K562 (cell line): Measurements from ENCODE around the gene RARS1. TPM values are rescaled to one million over a fixed set of nuclear protein-coding genes. Genes with fewer than 3 reads are reported as not detected.

Experiments used
- ARID1B ChIP-seq: fragments of 450-650 bp; IDR thresholded peaks from 2 replicates; pipeline ENCODE4 v1.6.1; 2016; ENCODE audit warnings: antibody characterized with exemption, mild to moderate bottlenecking, inconsistent platforms
- ATF7 ChIP-seq: fragments of 450-650 bp; IDR thresholded peaks from 2 replicates; pipeline ENCODE4 v1.7.1; 2014; ENCODE audit warnings: mild to moderate bottlenecking, moderate library complexity
- CBFA2T2 ChIP-seq: fragments of 450-650 bp; conservative IDR thresholded peaks from 2 replicates; pipeline ENCODE4 v1.6.1; 2017; ENCODE audit warnings: mild to moderate bottlenecking
- CBFA2T3 ChIP-seq: fragments of 450-650 bp; IDR thresholded peaks from 2 replicates; pipeline ENCODE4 v1.6.1; 2017
- CEBPG ChIP-seq, 3 experiments: fragments of 200-800 bp in 1 of 3; sonication (Bioruptor generic) in 1 of 3; sonication (generic) in 1 of 3; formaldehyde crosslinking in 1 of 3; IDR thresholded peaks in 2 of 3; conservative IDR thresholded peaks in 1 of 3; 2 replicates each; pipeline versions ENCODE4 v1.6.1 to v1.8.0; 2016 to 2022; ENCODE audit warnings: missing compliant biosample characterization in 2 of 3, missing genetic modification characterization in 2 of 3, mild to moderate bottlenecking in 1 of 3, missing genetic modification reagents in 1 of 3
- DPF2 ChIP-seq: fragments of 450-650 bp; IDR thresholded peaks from 2 replicates; pipeline ENCODE4 v1.6.1; 2016
- E2F4 ChIP-seq: sonication (generic); formaldehyde crosslinking; IDR thresholded peaks from 2 replicates; pipeline ENCODE4 v1.8.0; 2022; ENCODE audit warnings: mild to moderate bottlenecking, low read depth, missing genetic modification reagents
- ELK3 ChIP-seq: fragments of 450-650 bp; formaldehyde crosslinking; IDR thresholded peaks from 2 replicates; pipeline ENCODE4 v1.4.0; 2020; ENCODE audit warnings: mild to moderate bottlenecking
- HNRNPH1 ChIP-seq: fragments of 200-400 bp; formaldehyde crosslinking; optimal IDR thresholded peaks from 2 replicates; pipeline ENCODE3; 2017; ENCODE audit warnings: low read depth, mild to moderate bottlenecking, low read length, moderate library complexity
- MYBL2 ChIP-seq, 2 experiments: fragments of 450-650 bp in 1 of 2; sonication (generic) in 1 of 2; formaldehyde crosslinking in 1 of 2; IDR thresholded peaks; 2 replicates each; pipeline versions ENCODE4 v1.6.1 to v1.8.1; 2017 to 2022; ENCODE audit warnings: borderline replicate concordance in 1 of 2, inconsistent platforms in 1 of 2, low read depth in 1 of 2, mild to moderate bottlenecking in 1 of 2, missing genetic modification reagents in 1 of 2, moderate library complexity in 1 of 2
- PRDM10 ChIP-seq: fragments of 450-650 bp; IDR thresholded peaks from 2 replicates; pipeline ENCODE4 v1.6.1; 2018; ENCODE audit not compliant: partially characterized antibody
- STAT5A ChIP-seq: IDR thresholded peaks from 2 replicates; pipeline ENCODE4 v1.6.1; 2012; ENCODE audit warnings: low read length, inconsistent platforms, borderline replicate concordance
- TEAD4 ChIP-seq, 2 experiments: sonication (generic) in 1 of 2; formaldehyde crosslinking in 1 of 2; IDR thresholded peaks; 2 replicates each; pipeline versions ENCODE4 v1.6.1 to v1.8.0; 2012 to 2022; ENCODE audit warnings: borderline replicate concordance in 1 of 2, inconsistent platforms in 1 of 2, low read length in 1 of 2, mild to moderate bottlenecking in 1 of 2, missing genetic modification reagents in 1 of 2
- VEZF1 ChIP-seq: fragments of 200-800 bp; sonication (Bioruptor generic); IDR thresholded peaks from 2 replicates; pipeline ENCODE4 v1.6.1; 2017; ENCODE audit warnings: missing genetic modification characterization, missing compliant biosample characterization
- YY1 ChIP-seq, 3 experiments: IDR thresholded peaks; 2 replicates each; pipeline ENCODE4 v1.6.1; 2011; ENCODE audit warnings: low read length in 2 of 3, mild to moderate bottlenecking in 2 of 3, moderate library complexity in 2 of 3, borderline replicate concordance in 1 of 3, control low read depth in 1 of 3, low read depth in 1 of 3; ENCODE audit not compliant: insufficient read depth in 3 of 3, insufficient replicate concordance in 2 of 3, control insufficient read depth in 1 of 3, insufficient read length in 1 of 3; ENCODE audit errors: extremely low read depth in 1 of 3
- polyA plus RNA-seq, 8 experiments: library from polyadenylated mRNA; depleted of rRNA in 4 of 8; stranded (reverse) in 5 of 8; unstranded in 3 of 8; fragments of >200 nt; fragmentation: Nextera tagmentation in 2 of 8; fragmentation: Illumina TruSeq in 1 of 8; extraction: Ambion mirVana in 2 of 8; extraction: Trizol in 1 of 8; gene quantifications; 2 replicates each; pipeline versions ENCODE4 v1.2.1 to v1.2.3, GENCODE V29; 2011 to 2014; ENCODE audit warnings: inconsistent platforms in 1 of 8, missing spikeins in 1 of 8
- total RNA-seq, 7 experiments: library from RNA; depleted of rRNA in 6 of 7; stranded (reverse); fragments of >200 nt in 6 of 7; fragmentation: Illumina TruSeq in 2 of 7; extraction: Trizol in 2 of 7; gene quantifications; 2 replicates each; pipeline versions ENCODE4 v1.2.1 to v1.2.3, GENCODE V29; 2011 to 2021; ENCODE audit warnings: low replicate concordance in 1 of 7

Gene RARS1
- total and polyA plus RNA-seq, 9 of the 15 experiments (the other 6 are each of a cell fraction or from before 2014, with no cell fraction given), result 109 to 196 (median 139) TPM

GRCh38 chr5:168477060-168477459, 9.2 kb upstream of the RARS1 start (continued):
- TF ChIP-seq VEZF1 (peak; percentile 58; the same call in 1 of the 2 replicates), DPF2 (0 out of 2 replicates have a peak, but pooled peaks have one; percentile 36), CBFA2T3 (peak; percentile 52), ELK3 (CRISPR knock-in tag) (no peak), STAT5A (peak; percentile 23; the same call in 1 of the 2 replicates), MYBL2 (IDR thresholded peaks at IDR 0.05; ENCODE audit: low read depth) (no peak), MYBL2 (CRISPR knock-in tag; IDR thresholded peaks at IDR 0.05; ENCODE audit: borderline replicate concordance) (no peak), CEBPG (CRISPR knock-in tag; IDR thresholded peaks at IDR 0.05) (no peak), CEBPG (tag; conservative IDR thresholded peaks at IDR 0.05 in 1 of 2, IDR thresholded peaks at IDR 0.05 in 1 of 2) (no peak), YY1 (IDR thresholded peaks at IDR 0.05; ENCODE audit: borderline replicate concordance in 1 of 3, control insufficient read depth in 1 of 3, extremely low read depth in 1 of 3, insufficient read depth in 3 of 3, insufficient read length in 1 of 3, insufficient replicate concordance in 2 of 3, low read depth in 1 of 3, low read length in 2 of 3) (peak in 1 of 3 experiments; percentile 25), ARID1B (peak; percentile 46; the same call in 1 of the 2 replicates), ATF7 (peak; percentile 43), TEAD4 (IDR thresholded peaks at IDR 0.05; ENCODE audit: low read length) (peak; percentile 67), TEAD4 (CRISPR knock-in tag; IDR thresholded peaks at IDR 0.05; ENCODE audit: borderline replicate concordance) (no peak), PRDM10 (peak; percentile 96), E2F4 (CRISPR knock-in tag) (no peak), CBFA2T2 (0 out of 2 replicates have a peak, but pooled peaks have one; percentile 8), HNRNPH1 (no peak)
- TF ChIP-seq, all 486 proteins: peak for 21
